Measurements from ENCODE around the gene EML4.

GRCh38 chr2:42340045-42340937 lies 171.1 kb downstream of the EML4 start:
- TF ChIP-seq CTCF (IDR thresholded peaks at IDR 0.05; ENCODE audit: borderline replicate concordance, extremely low read depth, low read length, poor library complexity, severe bottlenecking) = no peak
- no peak for TF ChIP-seq EZH2 (IDR thresholded peaks at IDR 0.05; ENCODE audit: borderline replicate concordance, low read depth, low read length, severe bottlenecking)
